ENCODE measurements around the gene TMEM170A. TPM values are rescaled to one million over a fixed set of nuclear protein-coding genes. Genes with fewer than 3 reads are reported as not detected.
"Not testable (repeated sequence)": the region's sequence is repeated elsewhere in the genome, so short reads cannot be mapped to it uniquely, and the experiment has no call there.

Gene TMEM170A
- total and polyA plus RNA-seq, 2 donors = 11.1 to 18.8 TPM

- 87% methylated on average over 5 of the region's 5 CpGs for WGBS
- Histone ChIP-seq H3K36me3 (ENCODE audit: control insufficient read depth in 2 of 2, insufficient read depth in 2 of 2, low read length in 1 of 2) (peaks cover 0 to 9% of the 10 kb centered on the region in 2 donors), H3K27ac (ENCODE audit: low read depth in 1 of 2, low read length in 1 of 2) (no peak overlapping the region), H3K4me1 (ENCODE audit: control insufficient read depth in 2 of 2, insufficient read depth in 2 of 2, low read length in 2 of 2) (no peaks in the 10 kb centered on the region), H3K27me3 (ENCODE audit: control insufficient read depth in 2 of 2, insufficient read depth in 1 of 2, low read length in 1 of 2) (no peaks in the 10 kb centered on the region), H3K4me3 (ENCODE audit: low read length in 2 of 2) (no peak overlapping the region), H3K9me3 (ENCODE audit: control insufficient read depth in 2 of 2, insufficient read depth in 1 of 2, low read length in 1 of 2) (no peaks in the 10 kb centered on the region)
- no peak for DNase-seq (ENCODE audit: low read depth in 6 of 9, low spot score in 9 of 9)
These were observed 19.2 kb downstream of the TMEM170A start for GRCh38 chr16:75445298-75445697.

- Histone ChIP-seq H3K9me3 (ENCODE audit: control insufficient read depth in 2 of 2, insufficient read depth in 1 of 2, low read length in 1 of 2) (no peaks in the 10 kb centered on the region), H3K27ac (ENCODE audit: low read depth in 1 of 2, low read length in 1 of 2) (no peak overlapping the region), H3K27me3 (ENCODE audit: control insufficient read depth in 2 of 2, insufficient read depth in 1 of 2, low read length in 1 of 2) (no peaks in the 10 kb centered on the region), H3K36me3 (ENCODE audit: control insufficient read depth in 2 of 2, insufficient read depth in 2 of 2, low read length in 1 of 2) (peaks cover 0 to 9% of the 10 kb centered on the region in 2 donors), H3K4me3 (ENCODE audit: low read length in 2 of 2) (no peak overlapping the region), H3K4me1 (ENCODE audit: control insufficient read depth in 2 of 2, insufficient read depth in 2 of 2, low read length in 2 of 2) (no peaks in the 10 kb centered on the region)
- DNase-seq (ENCODE audit: low read depth in 6 of 9, low spot score in 9 of 9) = no peak
- 95% methylated on average over 3 of the region's 3 CpGs for WGBS
These were observed 21.2 kb downstream of the TMEM170A start for GRCh38 chr16:75443298-75443697.

DNA sequence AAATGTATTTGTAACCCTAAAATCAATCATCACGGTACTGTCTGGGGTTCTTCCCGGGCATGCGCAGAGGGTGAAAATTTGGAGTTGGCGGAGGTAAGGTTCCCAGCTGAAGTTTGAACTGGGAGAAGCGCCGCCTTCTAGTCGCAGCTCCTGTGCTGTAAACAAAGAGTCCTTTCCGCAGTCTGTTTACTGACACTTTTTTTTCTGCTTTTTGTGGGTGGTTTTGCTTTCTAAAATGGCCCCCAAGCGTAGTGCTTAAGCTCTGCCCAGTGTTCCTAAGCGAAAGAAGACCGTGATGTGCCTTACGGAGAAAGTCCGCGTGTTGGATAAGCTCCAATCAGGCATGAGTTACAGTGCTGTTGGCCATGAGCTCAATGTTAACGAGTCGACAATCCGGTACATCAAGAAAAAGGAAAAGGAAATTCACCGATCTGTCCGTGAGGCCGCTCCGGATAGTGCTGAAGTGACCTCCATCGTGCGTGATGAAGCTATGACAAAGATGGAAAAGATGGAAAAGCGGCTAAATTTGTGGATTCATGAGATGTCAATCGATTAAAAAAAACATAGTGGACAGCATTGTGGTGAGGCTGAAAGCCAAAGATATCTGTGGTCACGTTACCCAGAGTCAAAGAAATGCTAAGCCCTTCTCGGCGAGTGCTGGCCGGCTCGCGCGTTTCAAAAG, 30.6 kb downstream of the TMEM170A start:
- H3K4me3 ChIP-seq (ENCODE audit: low read length in 2 of 2) = peak overlapping the region; percentile 58 to 82
- H3K27ac ChIP-seq (ENCODE audit: low read depth in 1 of 2, low read length in 1 of 2) = peak overlapping the region; percentile 94 to 95
- peaks cover 12 to 17% of the 10 kb centered on the region in 2 donors for H3K4me1 ChIP-seq (ENCODE audit: control insufficient read depth in 2 of 2, insufficient read depth in 2 of 2, low read length in 2 of 2)
- H3K36me3 ChIP-seq (ENCODE audit: control insufficient read depth in 2 of 2, insufficient read depth in 2 of 2, low read length in 1 of 2) = no peaks in the 10 kb centered on the region
- peak in 2 of 9 donors; percentile 81 to 95 for DNase-seq (ENCODE audit: low read depth in 6 of 9, low spot score in 9 of 9)
- H3K27me3 ChIP-seq (ENCODE audit: control insufficient read depth in 2 of 2, insufficient read depth in 1 of 2, low read length in 1 of 2) = no peaks in the 10 kb centered on the region
- WGBS = 5% methylated on average over 32 of the region's 32 CpGs
- H3K9me3 ChIP-seq (ENCODE audit: control insufficient read depth in 2 of 2, insufficient read depth in 1 of 2, low read length in 1 of 2) = no peaks in the 10 kb centered on the region

DNA sequence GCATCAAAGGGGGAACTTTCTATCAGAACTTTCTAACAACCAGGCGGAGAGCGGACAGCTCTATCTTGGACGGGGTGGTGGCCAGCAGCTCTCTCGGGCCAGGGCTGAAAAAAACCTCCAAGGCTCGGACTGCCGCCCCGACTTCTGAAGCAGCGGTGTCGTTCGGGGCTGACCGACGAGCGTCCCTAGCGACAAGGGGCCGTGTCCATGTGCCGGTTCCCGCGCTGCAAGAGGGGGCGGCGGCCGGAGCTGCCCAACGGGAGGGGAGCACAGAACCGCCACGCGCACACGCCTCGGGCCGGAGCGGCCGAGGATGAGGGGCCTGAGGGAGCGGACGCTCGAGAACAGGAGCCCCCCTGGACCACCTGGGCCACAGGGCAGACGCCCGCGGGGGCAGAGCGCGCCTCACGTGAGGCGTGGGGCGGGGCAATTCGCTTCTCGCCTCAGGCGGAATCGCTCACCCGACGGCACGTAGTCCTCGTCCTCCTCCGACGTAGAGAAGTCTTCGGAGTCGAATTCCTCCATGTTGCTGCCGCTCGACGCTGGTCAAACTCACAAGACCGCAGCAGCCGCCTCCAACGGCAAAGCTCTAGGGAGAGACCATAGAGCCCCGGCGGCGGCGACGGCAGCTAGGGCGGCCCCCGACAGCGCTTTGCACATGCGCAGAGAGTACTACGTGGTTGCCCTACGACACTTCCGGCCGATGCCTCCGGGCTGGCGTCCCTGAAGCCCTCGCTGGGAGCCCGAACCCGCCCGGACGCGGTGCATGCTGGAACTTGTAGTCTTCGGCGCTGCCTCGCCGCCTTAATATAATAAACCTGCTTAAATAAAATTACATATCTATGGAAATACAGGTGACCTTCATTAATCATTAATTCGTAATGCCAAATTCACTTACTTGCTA, 31.4 kb downstream of the TMEM170A start, which contains the start of gene CFDP1:
Gene CFDP1, minus strand, starts transcription at position 676 of the 904 bp plus-strand sequence. Its CDS starts 151 bp downstream, at position 525.
- peak within 1 kb of the TSS; percentile 94 to 95 for H3K27ac ChIP-seq (ENCODE audit: low read depth in 1 of 2, low read length in 1 of 2)
- WGBS = 1% methylated on average over 85 of the region's 85 CpGs
- H3K4me3 ChIP-seq (ENCODE audit: low read length in 2 of 2) = peak within 1 kb of the TSS; percentile 58 to 82
- H3K36me3 ChIP-seq (ENCODE audit: control insufficient read depth in 2 of 2, insufficient read depth in 2 of 2, low read length in 1 of 2) = no peaks in the 10 kb centered on the region
- peaks cover 12 to 17% of the 10 kb centered on the region in 2 donors for H3K4me1 ChIP-seq (ENCODE audit: control insufficient read depth in 2 of 2, insufficient read depth in 2 of 2, low read length in 2 of 2)
- H3K27me3 ChIP-seq (ENCODE audit: control insufficient read depth in 2 of 2, insufficient read depth in 1 of 2, low read length in 1 of 2) = no peaks in the 10 kb centered on the region
- DNase-seq (ENCODE audit: low read depth in 6 of 9, low spot score in 9 of 9) = peak; percentile 92 to 98 (median 94)
- H3K9me3 ChIP-seq (ENCODE audit: control insufficient read depth in 2 of 2, insufficient read depth in 1 of 2, low read length in 1 of 2) = no peaks in the 10 kb centered on the region

DNA sequence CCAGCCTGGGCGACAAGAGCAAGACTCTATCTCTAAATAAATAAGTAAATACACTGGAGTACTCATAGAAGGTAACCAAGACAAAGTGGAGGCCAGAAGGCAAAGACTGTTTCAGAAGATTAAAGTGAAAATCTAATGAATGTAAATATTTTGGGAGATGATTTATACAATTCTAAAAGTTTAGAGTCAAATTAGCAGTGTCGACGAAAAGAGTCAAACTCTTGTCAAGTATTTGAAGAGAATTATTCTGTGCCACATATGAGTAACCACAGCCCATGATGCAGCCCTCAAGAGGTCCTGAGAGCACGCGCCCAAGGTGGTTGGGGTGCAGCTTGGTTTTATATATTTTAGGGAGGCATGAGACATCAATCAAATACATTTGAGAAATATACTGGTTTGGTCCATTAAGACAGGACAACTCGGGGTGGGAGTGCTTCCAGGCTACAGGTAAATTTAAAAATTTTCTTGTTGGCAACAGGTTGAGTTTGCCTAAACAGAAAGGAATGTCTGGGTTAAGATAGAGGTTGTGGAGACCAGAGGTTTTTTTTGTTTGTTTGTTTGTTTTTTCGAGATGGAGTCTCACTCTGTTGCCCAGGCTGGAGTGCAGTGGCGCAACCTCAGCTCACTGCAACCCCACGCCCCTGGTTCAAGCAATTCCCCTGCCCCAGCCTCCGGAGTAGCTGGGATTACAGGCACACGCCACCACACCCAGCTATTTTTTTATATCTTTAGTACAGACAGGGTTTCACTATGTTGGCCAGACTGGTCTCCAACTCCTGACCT, 34.7 kb downstream of the TMEM170A start:
- no peaks in the 10 kb centered on the region for H3K36me3 ChIP-seq (ENCODE audit: control insufficient read depth in 2 of 2, insufficient read depth in 2 of 2, low read length in 1 of 2)
- no peak overlapping the region for H3K4me3 ChIP-seq (ENCODE audit: low read length in 2 of 2)
- no peaks in the 10 kb centered on the region for H3K27me3 ChIP-seq (ENCODE audit: control insufficient read depth in 2 of 2, insufficient read depth in 1 of 2, low read length in 1 of 2)
- 94% methylated on average over 11 of the region's 11 CpGs for WGBS
- no peak overlapping the region for H3K27ac ChIP-seq (ENCODE audit: low read depth in 1 of 2, low read length in 1 of 2)
- no peaks in the 10 kb centered on the region for H3K9me3 ChIP-seq (ENCODE audit: control insufficient read depth in 2 of 2, insufficient read depth in 1 of 2, low read length in 1 of 2)
- peaks cover 12 to 17% of the 10 kb centered on the region in 2 donors for H3K4me1 ChIP-seq (ENCODE audit: control insufficient read depth in 2 of 2, insufficient read depth in 2 of 2, low read length in 2 of 2)
- DNase-seq (ENCODE audit: low read depth in 6 of 9, low spot score in 9 of 9) = no peak

DNA sequence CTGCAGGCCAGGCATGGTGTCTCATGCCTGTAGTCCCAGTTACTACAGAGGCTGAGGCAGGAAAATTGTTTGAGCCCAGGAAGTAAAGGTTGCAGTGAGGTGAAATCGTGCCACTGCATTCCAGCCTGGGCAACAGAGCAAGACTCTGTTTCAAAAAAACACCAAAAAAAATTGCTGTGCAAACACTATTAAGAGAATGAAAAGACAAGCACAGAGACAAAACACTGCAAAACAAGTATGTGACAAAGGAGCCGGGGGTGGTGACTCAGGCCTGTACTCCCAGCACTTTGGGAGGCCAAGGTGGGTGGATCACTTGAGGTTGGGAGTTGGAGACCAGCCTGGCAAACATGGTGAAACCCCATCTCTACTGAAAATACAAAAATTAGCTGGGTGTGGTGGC, 38.0 kb downstream of the TMEM170A start:
- not testable (repeated sequence) for H3K4me1 ChIP-seq (ENCODE audit: control insufficient read depth in 2 of 2, insufficient read depth in 2 of 2, low read length in 2 of 2); H3K27me3 ChIP-seq (ENCODE audit: control insufficient read depth in 2 of 2, insufficient read depth in 1 of 2, low read length in 1 of 2); H3K36me3 ChIP-seq (ENCODE audit: control insufficient read depth in 2 of 2, insufficient read depth in 2 of 2, low read length in 1 of 2); H3K9me3 ChIP-seq (ENCODE audit: control insufficient read depth in 2 of 2, insufficient read depth in 1 of 2, low read length in 1 of 2); H3K27ac ChIP-seq (ENCODE audit: low read depth in 1 of 2, low read length in 1 of 2); H3K4me3 ChIP-seq (ENCODE audit: low read length in 2 of 2); DNase-seq (ENCODE audit: low read depth in 6 of 9, low spot score in 9 of 9)
- WGBS = 96% methylated on average over 2 of the region's 2 CpGs

GRCh38 chr16:75424105-75424762, 40.3 kb downstream of the TMEM170A start:
- H3K27ac ChIP-seq (ENCODE audit: low read depth in 1 of 2, low read length in 1 of 2); H3K9me3 ChIP-seq (ENCODE audit: control insufficient read depth in 2 of 2, insufficient read depth in 1 of 2, low read length in 1 of 2); DNase-seq (ENCODE audit: low read depth in 6 of 9, low spot score in 9 of 9); H3K36me3 ChIP-seq (ENCODE audit: control insufficient read depth in 2 of 2, insufficient read depth in 2 of 2, low read length in 1 of 2); H3K4me3 ChIP-seq (ENCODE audit: low read length in 2 of 2); H3K27me3 ChIP-seq (ENCODE audit: control insufficient read depth in 2 of 2, insufficient read depth in 1 of 2, low read length in 1 of 2); H3K4me1 ChIP-seq (ENCODE audit: control insufficient read depth in 2 of 2, insufficient read depth in 2 of 2, low read length in 2 of 2): not testable (repeated sequence)
- 97% methylated on average over 18 of the region's 18 CpGs for WGBS

DNA sequence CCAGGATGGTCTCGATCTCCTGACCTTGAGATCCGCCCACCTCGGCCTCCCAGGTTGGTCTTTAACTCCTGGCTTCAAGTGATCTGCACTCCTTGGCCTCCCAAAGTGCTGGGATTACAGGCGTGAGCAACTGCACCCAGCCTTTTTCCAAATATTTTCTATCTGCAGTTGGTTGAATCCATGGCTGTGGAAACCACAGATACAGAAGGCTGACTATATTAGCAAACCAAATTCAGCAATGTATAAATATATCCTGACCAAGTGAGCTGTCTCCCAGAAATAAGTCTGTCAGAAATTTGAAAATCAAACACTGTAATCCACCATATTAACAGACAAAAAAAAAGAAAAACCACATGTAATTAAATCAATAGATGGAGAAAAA, 40.8 kb downstream of the TMEM170A start:
- Histone ChIP-seq H3K27ac (ENCODE audit: low read depth in 1 of 2, low read length in 1 of 2) (no peak overlapping the region), H3K9me3 (ENCODE audit: control insufficient read depth in 2 of 2, insufficient read depth in 1 of 2, low read length in 1 of 2) (no peaks in the 10 kb centered on the region), H3K4me3 (ENCODE audit: low read length in 2 of 2) (no peak overlapping the region), H3K27me3 (ENCODE audit: control insufficient read depth in 2 of 2, insufficient read depth in 1 of 2, low read length in 1 of 2) (no peaks in the 10 kb centered on the region), H3K4me1 (ENCODE audit: control insufficient read depth in 2 of 2, insufficient read depth in 2 of 2, low read length in 2 of 2) (peaks cover 7 to 8% of the 10 kb centered on the region in 2 donors), H3K36me3 (ENCODE audit: control insufficient read depth in 2 of 2, insufficient read depth in 2 of 2, low read length in 1 of 2) (no peaks in the 10 kb centered on the region)
- no peak for DNase-seq (ENCODE audit: low read depth in 6 of 9, low spot score in 9 of 9)
- 98% methylated on average over 4 of the region's 4 CpGs for WGBS

Data from thymus (tissue), 11 donors.